K562 (cell line): ENCODE data around the gene CYB5D1. TPM values are rescaled to one million over a fixed set of nuclear protein-coding genes. Genes with fewer than 3 reads are reported as not detected.
A peak's percentile ranks its signal among the peaks of the same experiment; 100 is the strongest.

Experiments
- ATAC-seq: fragments of 200-7000 bp; cut with Tn5 transposase; 3 replicates; pipeline ENCODE4 v1.9.1; 2020; ENCODE audit warnings: moderate library complexity
- BruUV-seq: library from RNA; stranded (reverse); fragments of 400-500 nt; replicated peaks from 2 replicates; lab custom pipeline; 2021; lab: Mats Ljungman, UMichigan
- CTCF ChIA-PET: fragments of 300-600 bp; formaldehyde crosslinking; extraction: SDS; loops from one replicate; lab custom pipeline; 2021; ENCODE audit warnings: low intra/inter-chr PET ratio; lab: Yijun Ruan, JAX
- POLR2A ChIA-PET: fragments of 300-600, 350-650 bp; sonication (Branson Sonifier 250); formaldehyde crosslinking; extraction: SDS; loops from one replicate; lab custom pipeline; 2021; ENCODE audit warnings: antibody characterized with exemption, inconsistent platforms; lab: Yijun Ruan, JAX
- DNase-seq, 4 experiments: peaks; one replicate each; pipeline versions ENCODE4 v3.0.0 to v3.0.0-alpha.2; 2011 to 2018; ENCODE audit warnings: low spot score in 3 of 4, mixed read lengths in 3 of 4; ENCODE audit errors: extremely low read depth in 1 of 4
- FAIRE-seq: peaks from 2 replicates; lab custom pipeline; 2011; peaks lifted over from hg19 to GRCh38; lab: Jason Lieb, UNC
- H2AFZ ChIP-seq: 2 replicates; pipeline ENCODE4 v1.6.0; 2011; ENCODE audit warnings: low read depth, low read length, control low read depth, inconsistent platforms
- H3K27ac ChIP-seq: fragments of 200-600 bp; 3 replicates; pipeline ENCODE4 v1.8.0; 2011; ENCODE audit warnings: low read depth, mild to moderate bottlenecking, control low read depth, inconsistent platforms, low read length, moderate library complexity, mixed read lengths; ENCODE audit errors: extremely low read depth
- H3K27me3 ChIP-seq, 2 experiments: fragments of 300-600 bp in 1 of 2; 2 replicates in 1 of 2; 3 replicates in 1 of 2; pipeline versions ENCODE4 v1.6.0 to v1.8.0; 2011; ENCODE audit warnings: inconsistent platforms in 2 of 2, low read length in 2 of 2, mild to moderate bottlenecking in 1 of 2, mixed read lengths in 1 of 2, moderate library complexity in 1 of 2; ENCODE audit not compliant: control insufficient read depth in 2 of 2, insufficient read depth in 2 of 2
- H3K36me3 ChIP-seq: fragments of 300-600 bp; 3 replicates; pipeline ENCODE4 v1.8.0; 2011; ENCODE audit warnings: mild to moderate bottlenecking, low read length, inconsistent platforms; ENCODE audit not compliant: control insufficient read depth, insufficient read depth
- H3K4me1 ChIP-seq, 2 experiments: fragments of 200-600 bp in 1 of 2; replicated peaks in 1 of 2; 2 replicates in 1 of 2; 3 replicates in 1 of 2; pipeline versions ENCODE4 v1.5.1 to v1.8.0; 2011; ENCODE audit warnings: inconsistent platforms in 2 of 2, low read length in 2 of 2, mild to moderate bottlenecking in 1 of 2, mixed read lengths in 1 of 2, moderate library complexity in 1 of 2; ENCODE audit not compliant: control insufficient read depth in 2 of 2, insufficient read depth in 2 of 2
- H3K4me2 ChIP-seq: 2 replicates; pipeline ENCODE4 v1.6.1; 2011; ENCODE audit warnings: low read length, control low read depth, inconsistent platforms, mixed read lengths; ENCODE audit not compliant: insufficient read depth
- H3K4me3 ChIP-seq: fragments of 200-600 bp; sonication (generic), shearing (Covaris generic); 2 replicates; pipeline ENCODE4 v1.5.1; 2016; ENCODE audit warnings: control low read depth, inconsistent platforms
- H3K79me2 ChIP-seq: fragments of 200-600 bp; 3 replicates; pipeline ENCODE4 v1.8.0; 2011; ENCODE audit warnings: low read length, inconsistent platforms; ENCODE audit not compliant: control insufficient read depth, insufficient read depth
- H3K9ac ChIP-seq, 2 experiments: 2 replicates each; pipeline versions ENCODE4 v1.6.0 to v1.6.1; 2011; ENCODE audit warnings: low read depth in 2 of 2, low read length in 2 of 2, control low read depth in 1 of 2, inconsistent platforms in 1 of 2, mild to moderate bottlenecking in 1 of 2, mixed read lengths in 1 of 2; ENCODE audit not compliant: insufficient read depth in 1 of 2
- H3K9me1 ChIP-seq: one replicate; pipeline ENCODE4 v1.6.0; 2011; ENCODE audit warnings: inconsistent platforms, mild to moderate bottlenecking, low read length, moderate library complexity; ENCODE audit not compliant: control insufficient read depth, insufficient read depth
- H3K9me3 ChIP-seq: replicated peaks from 2 replicates; pipeline ENCODE4 v1.5.1; 2011; ENCODE audit warnings: low read depth, low read length, inconsistent platforms; ENCODE audit not compliant: control insufficient read depth, insufficient read depth
- H4K20me1 ChIP-seq: replicated peaks from 2 replicates; pipeline ENCODE4 v1.6.1; 2011; ENCODE audit warnings: low read length, inconsistent platforms, mixed read lengths; ENCODE audit not compliant: control insufficient read depth, insufficient read depth
- BCOR ChIP-seq: fragments of 450-650 bp; IDR thresholded peaks from 2 replicates; pipeline ENCODE4 v1.6.1; 2016
- KDM1A ChIP-seq, 2 experiments: fragments of 450-650 bp; IDR thresholded peaks; 2 replicates each; pipeline ENCODE4 v1.6.1; 2016; ENCODE audit warnings: mild to moderate bottlenecking in 2 of 2
- RBM25 ChIP-seq: fragments of 200-400 bp; formaldehyde crosslinking; IDR thresholded peaks from 2 replicates; pipeline ENCODE4 v1.6.1; 2018; ENCODE audit warnings: low read length, low read depth, moderate library complexity; ENCODE audit not compliant: severe bottlenecking
- RCOR1 ChIP-seq, 2 experiments: IDR thresholded peaks; 2 replicates each; pipeline ENCODE4 v1.6.1; 2012; ENCODE audit warnings: low read depth in 2 of 2, low read length in 2 of 2, borderline replicate concordance in 1 of 2, improper control_type of control experiment in 1 of 2
- ZEB2 ChIP-seq: fragments of 450-650 bp; IDR thresholded peaks from 2 replicates; pipeline ENCODE4 v1.6.1; 2016
- WGBS: fragments of 100-300 bp; shearing (Covaris generic); methylation state at CpG from one replicate; pipeline ENCODE4 v1.1.6; 2016; ENCODE audit warnings: low coverage, mixed read lengths; ENCODE audit not compliant: insufficient coverage; ENCODE audit errors: missing lambda C conversion rate; 5-methylcytosine and 5-hydroxymethylcytosine counted together
- in situ Hi-C: fragments of 300-500 bp; cut with MboI; formaldehyde crosslinking; loops from 4 replicates; pipeline ENCODE4 v1.15.0; 2018; ENCODE audit warnings: inconsistent platforms, mixed read lengths
- intact Hi-C: fragments of 100-400 bp; cut with micrococcal nuclease; formaldehyde crosslinking; loops from 2 replicates; pipeline ENCODE4 v1.14.2; 2022
- polyA plus RNA-seq, 8 experiments: library from polyadenylated mRNA; depleted of rRNA in 4 of 8; stranded (reverse) in 5 of 8; unstranded in 3 of 8; fragments of >200 nt; fragmentation: Nextera tagmentation in 2 of 8; fragmentation: Illumina TruSeq in 1 of 8; extraction: Ambion mirVana in 2 of 8; extraction: Trizol in 1 of 8; gene quantifications; 2 replicates each; pipeline versions ENCODE4 v1.2.1 to v1.2.3, GENCODE V29; 2011 to 2014; ENCODE audit warnings: inconsistent platforms in 1 of 8, missing spikeins in 1 of 8
- total RNA-seq, 7 experiments: library from RNA; depleted of rRNA in 6 of 7; stranded (reverse); fragments of >200 nt in 6 of 7; fragmentation: Illumina TruSeq in 2 of 7; extraction: Trizol in 2 of 7; gene quantifications; 2 replicates each; pipeline versions ENCODE4 v1.2.1 to v1.2.3, GENCODE V29; 2011 to 2021; ENCODE audit warnings: low replicate concordance in 1 of 7
- TF ChIP-seq, protein P1 (sequence below): sonication (generic); formaldehyde crosslinking; IDR thresholded peaks from 2 replicates; pipeline ENCODE4 v1.8.0; 2022; ENCODE audit warnings: mild to moderate bottlenecking, missing genetic modification reagents

Gene CYB5D1
- total and polyA plus RNA-seq, 9 of the 15 experiments (the other 6 are each of a cell fraction or from before 2014, with no cell fraction given) = 2.4 to 7.9 (median 5.7) TPM

DNA sequence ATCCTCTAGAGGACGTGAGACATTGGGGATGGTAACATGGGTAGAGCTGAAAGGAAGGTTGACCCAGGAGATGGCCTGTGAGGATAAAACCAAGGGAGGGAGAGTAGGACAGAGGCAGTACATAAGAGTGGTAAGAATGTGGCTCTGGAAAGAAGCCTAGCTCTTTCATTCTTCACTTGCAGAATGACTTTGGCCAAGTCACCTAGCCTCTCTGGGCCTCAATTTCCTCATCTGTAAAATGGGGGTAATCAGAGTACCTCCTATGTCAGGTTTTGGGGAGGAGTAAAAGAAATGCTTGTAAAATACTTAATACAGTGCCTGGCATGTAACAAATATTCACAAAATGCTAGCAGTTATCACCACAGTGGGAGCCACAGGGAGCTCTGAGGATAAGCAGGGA, 16.9 kb upstream of the CYB5D1 start:
- H3K9me1 ChIP-seq = peaks cover 3% of the 10 kb centered on the region
- FAIRE-seq (no peak), ATAC-seq (no peak), DNase-seq (no peak)
- in situ Hi-C loops (no loop called here), intact Hi-C loops (no loop called here)
- ChIA-PET CTCF (no interaction called here), POLR2A (interaction anchor here (0.7 kb wide), 1 partner anchor 17 kb away, joined by 3 read pairs; the partner anchor contains the start of genes CYB5D1 and NAA38)
- peaks cover 4% of the 10 kb centered on the region for H4K20me1 ChIP-seq
- TF ChIP-seq RCOR1 (IDR thresholded peaks at IDR 0.05; ENCODE audit: borderline replicate concordance in 1 of 2, low read depth in 2 of 2, low read length in 2 of 2) = 0 out of 4 replicates have a peak, but pooled peaks of 1 of the 2 experiments have one; percentile 55
- no peak for TF ChIP-seq ZEB2
- TF ChIP-seq KDM1A (IDR thresholded peaks at IDR 0.05) = peak; percentile 40 to 57; a peak in 3 of 4 replicates
- TF ChIP-seq BCOR = peak; percentile 59; the same call in 1 of the 2 replicates
- TF ChIP-seq, protein P1, sequence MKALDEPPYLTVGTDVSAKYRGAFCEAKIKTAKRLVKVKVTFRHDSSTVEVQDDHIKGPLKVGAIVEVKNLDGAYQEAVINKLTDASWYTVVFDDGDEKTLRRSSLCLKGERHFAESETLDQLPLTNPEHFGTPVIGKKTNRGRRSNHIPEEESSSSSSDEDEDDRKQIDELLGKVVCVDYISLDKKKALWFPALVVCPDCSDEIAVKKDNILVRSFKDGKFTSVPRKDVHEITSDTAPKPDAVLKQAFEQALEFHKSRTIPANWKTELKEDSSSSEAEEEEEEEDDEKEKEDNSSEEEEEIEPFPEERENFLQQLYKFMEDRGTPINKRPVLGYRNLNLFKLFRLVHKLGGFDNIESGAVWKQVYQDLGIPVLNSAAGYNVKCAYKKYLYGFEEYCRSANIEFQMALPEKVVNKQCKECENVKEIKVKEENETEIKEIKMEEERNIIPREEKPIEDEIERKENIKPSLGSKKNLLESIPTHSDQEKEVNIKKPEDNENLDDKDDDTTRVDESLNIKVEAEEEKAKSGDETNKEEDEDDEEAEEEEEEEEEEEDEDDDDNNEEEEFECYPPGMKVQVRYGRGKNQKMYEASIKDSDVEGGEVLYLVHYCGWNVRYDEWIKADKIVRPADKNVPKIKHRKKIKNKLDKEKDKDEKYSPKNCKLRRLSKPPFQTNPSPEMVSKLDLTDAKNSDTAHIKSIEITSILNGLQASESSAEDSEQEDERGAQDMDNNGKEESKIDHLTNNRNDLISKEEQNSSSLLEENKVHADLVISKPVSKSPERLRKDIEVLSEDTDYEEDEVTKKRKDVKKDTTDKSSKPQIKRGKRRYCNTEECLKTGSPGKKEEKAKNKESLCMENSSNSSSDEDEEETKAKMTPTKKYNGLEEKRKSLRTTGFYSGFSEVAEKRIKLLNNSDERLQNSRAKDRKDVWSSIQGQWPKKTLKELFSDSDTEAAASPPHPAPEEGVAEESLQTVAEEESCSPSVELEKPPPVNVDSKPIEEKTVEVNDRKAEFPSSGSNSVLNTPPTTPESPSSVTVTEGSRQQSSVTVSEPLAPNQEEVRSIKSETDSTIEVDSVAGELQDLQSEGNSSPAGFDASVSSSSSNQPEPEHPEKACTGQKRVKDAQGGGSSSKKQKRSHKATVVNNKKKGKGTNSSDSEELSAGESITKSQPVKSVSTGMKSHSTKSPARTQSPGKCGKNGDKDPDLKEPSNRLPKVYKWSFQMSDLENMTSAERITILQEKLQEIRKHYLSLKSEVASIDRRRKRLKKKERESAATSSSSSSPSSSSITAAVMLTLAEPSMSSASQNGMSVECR (CRISPR knock-in tag) = peak; percentile 42; the same call in 1 of the 2 replicates
- TF ChIP-seq RBM25 = peak; percentile 86
- H3K27me3 ChIP-seq = no peaks in the 10 kb centered on the region
- peak overlapping the region; percentile 68 to 97 for H3K9ac ChIP-seq
- peak overlapping the region; percentile 99; the same call in 2 of the 3 replicates for H3K27ac ChIP-seq
- no peak overlapping the region for H2AFZ ChIP-seq
- peaks cover 42 to 66% of the 10 kb centered on the region in 2 experiments for H3K4me1 ChIP-seq
- peak overlapping the region; percentile 76 for H3K4me3 ChIP-seq
- peaks cover 62% of the 10 kb centered on the region for H3K79me2 ChIP-seq
- H3K9me3 ChIP-seq = no peaks in the 10 kb centered on the region
- peak overlapping the region; percentile 92 for H3K4me2 ChIP-seq
- WGBS = 33% methylated on average over 1 of the region's 1 CpG
- BruUV-seq = no TSS peak
- H3K36me3 ChIP-seq = peaks cover 19% of the 10 kb centered on the region; the same call in 2 of the 3 replicates
